RCC 7860 (cell line): ENCODE measurements around the gene KCNJ16.

ENCODE experiments used
- DNase-seq: peaks from one replicate; pipeline ENCODE4 v3.0.0-alpha.2; 2015; ENCODE audit warnings: low spot score
- FAIRE-seq: peaks from 2 replicates; lab custom pipeline; 2012; peaks lifted over from hg19 to GRCh38; lab: Jason Lieb, UNC

Gene KCNJ16

GRCh38 chr17:70168044-70168976 lies 93.3 kb downstream of the KCNJ16 start:
- DNase-seq (peak; percentile 25), FAIRE-seq (no peak)

- DNase-seq = peak; percentile 64
- no peak for FAIRE-seq
Observed at GRCh38 chr17:70168977-70169708, 94.1 kb downstream of the KCNJ16 start, which contains the start of gene KCNJ2. Gene KCNJ2, plus strand, starts transcription at chr17:70169532. Its CDS starts 5,508 bp downstream, at chr17:70175040.

GRCh38 chr17:70169709-70170597 lies 94.9 kb downstream of the KCNJ16 start:
- no peak for FAIRE-seq
- DNase-seq = no peak

- FAIRE-seq = no peak
- DNase-seq = no peak
Observed at GRCh38 chr17:70171159-70171558, 96.1 kb downstream of the KCNJ16 start.

- no peak for FAIRE-seq
- DNase-seq = no peak
Observed at GRCh38 chr17:70172449-70172848, 97.4 kb downstream of the KCNJ16 start.

GRCh38 chr17:70172923-70173322 lies 97.9 kb downstream of the KCNJ16 start:
- FAIRE-seq = no peak
- DNase-seq = no peak

GRCh38 chr17:70173681-70174080 lies 98.7 kb downstream of the KCNJ16 start:
- no peak for FAIRE-seq
- no peak for DNase-seq

GRCh38 chr17:70181376-70181775 lies 106.4 kb downstream of the KCNJ16 start:
- DNase-seq (no peak), FAIRE-seq (no peak)

GRCh38 chr17:70181866-70182265 lies 106.8 kb downstream of the KCNJ16 start:
- no peak for DNase-seq
- FAIRE-seq = no peak

GRCh38 chr17:70183508-70183907 lies 108.5 kb downstream of the KCNJ16 start:
- no peak for FAIRE-seq
- DNase-seq = no peak

- FAIRE-seq (no peak), DNase-seq (no peak)
Observed at GRCh38 chr17:70184207-70184606, 109.2 kb downstream of the KCNJ16 start.

- FAIRE-seq (peak; percentile 76), DNase-seq (peak; percentile 48)
Observed at GRCh38 chr17:70184770-70185169, 109.7 kb downstream of the KCNJ16 start.
